Activated CD4-positive, alpha-beta T cell treated with anti-CD3 and anti-CD28 coated beads, Interleukin-10, Interleukin-2, amounts not matched to agents 100 ng/mL and 50 ng/mL, durations not matched to agents 16 hours and 8 hours (primary cell): ENCODE results near the gene UGT1A8.
"Not testable (repeated sequence)": the region's sequence is repeated elsewhere in the genome, so short reads cannot be mapped to it uniquely, and the experiment has no call there.

Experiments
- DNase-seq: peaks from one replicate; pipeline ENCODE4 v3.0.0-alpha.2; 2020

Gene UGT1A8

GRCh38 chr2:233736868-233737653, 119.6 kb downstream of the UGT1A8 start:
- not testable (repeated sequence) for DNase-seq

GRCh38 chr2:233740870-233741269, 123.4 kb downstream of the UGT1A8 start:
- no peak for DNase-seq

GRCh38 chr2:233743464-233744259, 126.2 kb downstream of the UGT1A8 start:
- DNase-seq = no peak

- no peak for DNase-seq
These were observed 127.8 kb downstream of the UGT1A8 start for GRCh38 chr2:233745073-233745755.

GRCh38 chr2:233745838-233746237, 128.4 kb downstream of the UGT1A8 start:
- DNase-seq = not testable (repeated sequence)

- no peak for DNase-seq
These were observed 129.2 kb downstream of the UGT1A8 start for GRCh38 chr2:233746475-233747282.

- DNase-seq = no peak
These were observed 129.8 kb downstream of the UGT1A8 start for GRCh38 chr2:233747283-233747544.

- DNase-seq = not testable (repeated sequence)
These were observed 133.3 kb downstream of the UGT1A8 start for GRCh38 chr2:233750689-233751088.

GRCh38 chr2:233751212-233752009, 134.0 kb downstream of the UGT1A8 start:
- DNase-seq = not testable (repeated sequence)

GRCh38 chr2:233754872-233755611, 137.6 kb downstream of the UGT1A8 start:
- DNase-seq = no peak

- no peak for DNase-seq
These were observed 139.1 kb downstream of the UGT1A8 start for GRCh38 chr2:233756429-233757081.

GRCh38 chr2:233758141-233758540, 140.7 kb downstream of the UGT1A8 start:
- DNase-seq = no peak

GRCh38 chr2:233758849-233759248, 141.4 kb downstream of the UGT1A8 start:
- DNase-seq = no peak

- no peak for DNase-seq
These were observed 142.6 kb downstream of the UGT1A8 start, which contains the start of gene UGT1A1 for GRCh38 chr2:233760043-233760442. Gene UGT1A1, plus strand, starts transcription at chr2:233760270. Its CDS starts 18 bp downstream, at chr2:233760288.

GRCh38 chr2:233761040-233761769, 143.8 kb downstream of the UGT1A8 start:
- DNase-seq = no peak

- no peak for DNase-seq
These were observed 146.8 kb downstream of the UGT1A8 start for GRCh38 chr2:233764264-233764663.

GRCh38 chr2:233764761-233765160, 147.3 kb downstream of the UGT1A8 start:
- DNase-seq = no peak

- DNase-seq = no peak
These were observed 149.0 kb downstream of the UGT1A8 start for GRCh38 chr2:233766416-233766815.

- no peak for DNase-seq
These were observed 150.6 kb downstream of the UGT1A8 start for GRCh38 chr2:233768076-233768475.

GRCh38 chr2:233769260-233769659, 151.8 kb downstream of the UGT1A8 start:
- no peak for DNase-seq
